Esophagus muscularis mucosa (tissue), 4 donors: ENCODE measurements around the gene TLR10. TPM values are rescaled to one million over a fixed set of nuclear protein-coding genes. Genes with fewer than 3 reads are reported as not detected.

ENCODE experiments used
- DNase-seq: peaks from one replicate; pipeline ENCODE4 v3.0.0-alpha.2; 2017; ENCODE audit errors: extremely low spot score
- H3K27ac ChIP-seq, 4 donors: fragments of 200-600 bp; sonication (generic); replicated peaks in 1 of 4; 1 replicate in 3 of 4; 2 replicates in 1 of 4; pipeline ENCODE4 v1.5.1; 2016 to 2019; ENCODE audit warnings: mild to moderate bottlenecking in 1 of 4
- H3K27me3 ChIP-seq, 4 donors: fragments of 200-600 bp; sonication (generic); one replicate each; pipeline versions ENCODE4 v1.5.1 to v1.6.0; 2016 to 2019
- H3K36me3 ChIP-seq, 4 donors: fragments of 200-600 bp; sonication (generic); one replicate each; pipeline ENCODE4 v1.5.1; 2016 to 2019
- H3K4me1 ChIP-seq, 4 donors: fragments of 200-600 bp; sonication (generic); one replicate each; pipeline ENCODE4 v1.5.1; 2016 to 2019
- H3K4me3 ChIP-seq, 4 donors: fragments of 200-600 bp; sonication (generic); 1 replicate in 2 of 4; 2 replicates in 2 of 4; pipeline ENCODE4 v1.5.1; 2016 to 2019; ENCODE audit warnings: mild to moderate bottlenecking in 4 of 4, moderate library complexity in 1 of 4
- H3K9me3 ChIP-seq, 4 donors: fragments of 200-600 bp; sonication (generic); 1 replicate in 3 of 4; 2 replicates in 1 of 4; pipeline ENCODE4 v1.5.1; 2016 to 2019
- CTCF ChIP-seq, 3 experiments: fragments of 200-600 bp in 2 of 3; fragments of 450-650 bp in 1 of 3; sonication (generic) in 2 of 3; IDR thresholded peaks; one replicate each; pipeline ENCODE4 v1.5.1; 2017 to 2019; ENCODE audit warnings: antibody characterized with exemption in 3 of 3, mild to moderate bottlenecking in 2 of 3, moderate library complexity in 1 of 3
- EP300 ChIP-seq: sonication (generic); formaldehyde crosslinking; IDR thresholded peaks from one replicate; pipeline ENCODE4 v1.6.1; 2017; ENCODE audit warnings: antibody characterized with exemption
- POLR2A ChIP-seq: fragments of 450-650 bp; IDR thresholded peaks from one replicate; pipeline ENCODE4 v1.6.1; 2017; ENCODE audit warnings: antibody characterized with exemption, moderate library complexity, mild to moderate bottlenecking, low read depth
- POLR2AphosphoS5 ChIP-seq, 2 donors: sonication (generic); formaldehyde crosslinking; IDR thresholded peaks; one replicate each; pipeline ENCODE4 v1.6.1; 2017; ENCODE audit warnings: antibody characterized with exemption in 2 of 2
- WGBS: methylation state at CpG from one replicate; pipeline ENCODE4 v1.1.5; 2018; 5-methylcytosine and 5-hydroxymethylcytosine counted together
- intact Hi-C: fragments of 100-400 bp; cut with DNase I; formaldehyde crosslinking; loops from one replicate; pipeline ENCODE4 v1.15.1; 2023
- total RNA-seq, 4 donors: library from RNA; depleted of rRNA; stranded (reverse); fragments of >200 nt; gene quantifications; one replicate each; pipeline versions ENCODE4 v1.1.0 to v1.2.1, GENCODE V29; 2016

Gene TLR10
- total RNA-seq, 4 donors from 2014 or later, result 0.17 TPM; not detected in 3

- H3K9me3 ChIP-seq, result no peaks in the 10 kb centered on the region
- TF ChIP-seq POLR2AphosphoS5 (IDR thresholded peaks at IDR 0.05) (no peak), POLR2A (no peak), EP300 (no peak), CTCF (IDR thresholded peaks at IDR 0.05) (no peak)
- no peaks in the 10 kb centered on the region for H3K36me3 ChIP-seq
- no peak overlapping the region for H3K4me3 ChIP-seq
- no peaks in the 10 kb centered on the region for H3K27me3 ChIP-seq
- H3K4me1 ChIP-seq, result no peaks in the 10 kb centered on the region
- WGBS, result 90% methylated on average over 27 of the region's 27 CpGs
- no peak for DNase-seq
- no peak overlapping the region for H3K27ac ChIP-seq
- intact Hi-C loops, result no loop called here
Measured at GRCh38 chr4:38823766-38824165, 41.0 kb upstream of the TLR10 start.

- Histone ChIP-seq H3K27ac (no peak overlapping the region), H3K9me3 (no peaks in the 10 kb centered on the region), H3K27me3 (no peaks in the 10 kb centered on the region), H3K36me3 (no peaks in the 10 kb centered on the region), H3K4me3 (no peak overlapping the region), H3K4me1 (no peaks in the 10 kb centered on the region)
- no peak for TF ChIP-seq POLR2AphosphoS5 (IDR thresholded peaks at IDR 0.05)
- TF ChIP-seq POLR2A, result no peak
- no peak for TF ChIP-seq EP300
- no peak for TF ChIP-seq CTCF (IDR thresholded peaks at IDR 0.05)
- intact Hi-C loops, result no loop called here
- 86% methylated on average over 5 of the region's 5 CpGs for WGBS
- no peak for DNase-seq
Measured at GRCh38 chr4:38822748-38823303, 40.0 kb upstream of the TLR10 start.

GRCh38 chr4:38821739-38822138 is 38.9 kb upstream of the TLR10 start:
- intact Hi-C loops, result no loop called here
- Histone ChIP-seq H3K27ac (no peak overlapping the region), H3K27me3 (no peaks in the 10 kb centered on the region), H3K36me3 (no peaks in the 10 kb centered on the region), H3K4me3 (no peak overlapping the region), H3K4me1 (no peaks in the 10 kb centered on the region), H3K9me3 (no peaks in the 10 kb centered on the region)
- peak; percentile 66 for DNase-seq
- TF ChIP-seq POLR2A (no peak), POLR2AphosphoS5 (IDR thresholded peaks at IDR 0.05) (no peak), CTCF (IDR thresholded peaks at IDR 0.05) (no peak), EP300 (no peak)
- 95% methylated on average over 3 of the region's 3 CpGs for WGBS

- no peaks in the 10 kb centered on the region for H3K4me1 ChIP-seq
- TF ChIP-seq POLR2AphosphoS5 (IDR thresholded peaks at IDR 0.05) (no peak), EP300 (no peak), CTCF (IDR thresholded peaks at IDR 0.05) (no peak), POLR2A (no peak)
- H3K9me3 ChIP-seq, result peaks cover 0 to under 1% (median 0%) of the 10 kb centered on the region in 4 donors
- intact Hi-C loops, result no loop called here
- DNase-seq, result peak; percentile 31
- H3K27me3 ChIP-seq, result no peaks in the 10 kb centered on the region
- no peaks in the 10 kb centered on the region for H3K36me3 ChIP-seq
- WGBS, result 93% methylated on average over 4 of the region's 4 CpGs
- H3K27ac ChIP-seq, result no peak overlapping the region
- H3K4me3 ChIP-seq, result no peak overlapping the region
Measured at GRCh38 chr4:38820329-38821061, 37.7 kb upstream of the TLR10 start.
